HEK293T (cell line): ENCODE measurements around the gene UIMC1.

Source experiments
- CTCF ChIA-PET: fragments of 350-600 bp; formaldehyde crosslinking; extraction: SDS; loops from one replicate; lab custom pipeline; 2021; ENCODE audit warnings: antibody characterized with exemption, inconsistent platforms; lab: Yijun Ruan, JAX
- POLR2A ChIA-PET: fragments of 350-600 bp; formaldehyde crosslinking; extraction: SDS; loops from one replicate; lab custom pipeline; 2020; ENCODE audit warnings: antibody characterized with exemption, inconsistent platforms; lab: Yijun Ruan, JAX
- DNase-seq: peaks from one replicate; pipeline ENCODE4 v3.0.0; 2012; ENCODE audit warnings: mixed read lengths; ENCODE audit errors: extremely low spot score
- ARNT ChIP-seq: fragments of 450-650 bp; IDR thresholded peaks from 2 replicates; pipeline ENCODE4 v1.6.1; 2017; ENCODE audit warnings: mild to moderate bottlenecking
- BHLHE40 ChIP-seq: fragments of 450-650 bp; IDR thresholded peaks from 2 replicates; pipeline ENCODE4 v1.6.1; 2016; ENCODE audit warnings: mild to moderate bottlenecking, moderate library complexity, borderline replicate concordance
- CTBP1 ChIP-seq: fragments of 450-650 bp; IDR thresholded peaks from 2 replicates; pipeline ENCODE4 v1.6.1; 2016; ENCODE audit warnings: borderline replicate concordance
- ELF4 ChIP-seq: fragments of 450-650 bp; IDR thresholded peaks from 2 replicates; pipeline ENCODE4 v1.6.1; 2017; ENCODE audit warnings: antibody characterized with exemption
- FOXA1 ChIP-seq: fragments of 450-650 bp; IDR thresholded peaks from 2 replicates; pipeline ENCODE4 v1.6.1; 2016; ENCODE audit warnings: mild to moderate bottlenecking
- FOXK2 ChIP-seq: fragments of 450-650 bp; IDR thresholded peaks from 2 replicates; pipeline ENCODE4 v1.6.1; 2016; ENCODE audit warnings: mild to moderate bottlenecking
- FOXM1 ChIP-seq: fragments of 450-650 bp; IDR thresholded peaks from 2 replicates; pipeline ENCODE4 v1.6.1; 2017; ENCODE audit warnings: mild to moderate bottlenecking, borderline replicate concordance
- HDGF ChIP-seq: fragments of 450-650 bp; IDR thresholded peaks from 2 replicates; pipeline ENCODE4 v1.6.1; 2017; ENCODE audit warnings: antibody characterized with exemption, borderline replicate concordance
- L3MBTL2 ChIP-seq: fragments of 450-650 bp; conservative IDR thresholded peaks from 2 replicates; pipeline ENCODE4 v1.6.1; 2016; ENCODE audit warnings: mild to moderate bottlenecking
- LEF1 ChIP-seq: fragments of 450-650 bp; IDR thresholded peaks from 2 replicates; pipeline ENCODE4 v1.6.1; 2017; ENCODE audit warnings: mild to moderate bottlenecking, borderline replicate concordance
- NFRKB ChIP-seq: fragments of 450-650 bp; IDR thresholded peaks from 2 replicates; pipeline ENCODE4 v1.6.1; 2016; ENCODE audit warnings: mild to moderate bottlenecking, moderate library complexity
- PKNOX1 ChIP-seq: fragments of 450-650 bp; IDR thresholded peaks from 2 replicates; pipeline ENCODE4 v1.6.1; 2016
- SP1 ChIP-seq: fragments of 450-650 bp; IDR thresholded peaks from 2 replicates; pipeline ENCODE4 v1.6.1; 2017
- SUZ12 ChIP-seq: fragments of 450-650 bp; IDR thresholded peaks from 2 replicates; pipeline ENCODE4 v1.6.1; 2016; ENCODE audit warnings: mild to moderate bottlenecking
- TARDBP ChIP-seq: fragments of 450-650 bp; IDR thresholded peaks from 2 replicates; pipeline ENCODE4 v1.6.1; 2016
- ZNF384 ChIP-seq: fragments of 450-650 bp; IDR thresholded peaks from 2 replicates; pipeline ENCODE4 v1.6.1; 2016

The UIMC1 gene

GRCh38 chr5:176890455-176891330, 115.9 kb downstream of the UIMC1 start:
- TF ChIP-seq ELF4 (no peak), SUZ12 (no peak), LEF1 (no peak), SP1 (no peak), FOXK2 (no peak), L3MBTL2 (no peak), FOXM1 (no peak)
- no peak for DNase-seq
- ChIA-PET CTCF (no interaction called here), POLR2A (no interaction called here)

- CTCF ChIA-PET, result no interaction called here
- POLR2A ChIA-PET, result no interaction called here
- no peak for TF ChIP-seq PKNOX1
- TF ChIP-seq FOXK2, result no peak
- TF ChIP-seq LEF1, result no peak
- no peak for TF ChIP-seq HDGF
- no peak for TF ChIP-seq ELF4
- no peak for TF ChIP-seq TARDBP
- TF ChIP-seq CTBP1, result no peak
- no peak for TF ChIP-seq ZNF384
- no peak for TF ChIP-seq FOXM1
- TF ChIP-seq SP1, result no peak
- no peak for TF ChIP-seq L3MBTL2
- TF ChIP-seq ARNT, result no peak
- TF ChIP-seq NFRKB, result no peak
- TF ChIP-seq BHLHE40, result no peak
- TF ChIP-seq SUZ12, result no peak
- TF ChIP-seq FOXA1, result no peak
- no peak for DNase-seq
Measured at GRCh38 chr5:176889321-176890280, 117.0 kb downstream of the UIMC1 start.

- ChIA-PET POLR2A (no interaction called here), CTCF (no interaction called here)
- DNase-seq, result no peak
- TF ChIP-seq FOXM1, result no peak
- no peak for TF ChIP-seq BHLHE40
- no peak for TF ChIP-seq SUZ12
- TF ChIP-seq SP1, result no peak
- no peak for TF ChIP-seq ZNF384
- no peak for TF ChIP-seq ELF4
- no peak for TF ChIP-seq HDGF
- TF ChIP-seq ARNT, result no peak
- no peak for TF ChIP-seq LEF1
- TF ChIP-seq CTBP1, result no peak
- TF ChIP-seq PKNOX1, result no peak
- TF ChIP-seq NFRKB, result no peak
Measured at GRCh38 chr5:176888865-176889165, 117.8 kb downstream of the UIMC1 start.

- ChIA-PET CTCF (no interaction called here), POLR2A (no interaction called here)
- TF ChIP-seq SP1 (no peak), ARNT (no peak)
- no peak for DNase-seq
Measured at GRCh38 chr5:176888016-176888864, 118.3 kb downstream of the UIMC1 start.

GRCh38 chr5:176887252-176887849, 119.2 kb downstream of the UIMC1 start:
- ChIA-PET POLR2A (no interaction called here), CTCF (no interaction called here)
- TF ChIP-seq SUZ12 (no peak), PKNOX1 (no peak), NFRKB (no peak), TARDBP (no peak), ARNT (no peak), L3MBTL2 (no peak), FOXK2 (no peak), FOXM1 (no peak), BHLHE40 (no peak), SP1 (no peak), ELF4 (no peak), HDGF (no peak), CTBP1 (no peak), ZNF384 (no peak), FOXA1 (no peak), LEF1 (no peak)
- no peak for DNase-seq
